GM12873 (cell line): ENCODE data around the gene SAMD4A.
A peak's percentile ranks its signal among the peaks of the same experiment; 100 is the strongest.

ENCODE experiments used
- TF ChIP-seq, protein P1 (sequence below): IDR thresholded peaks from 2 replicates; pipeline ENCODE4 v1.5.1; 2012; ENCODE audit warnings: low read depth, mild to moderate bottlenecking, moderate library complexity, low read length, control low read depth; ENCODE audit not compliant: insufficient read depth; ENCODE audit errors: missing control alignments

The SAMD4A gene, protein sequence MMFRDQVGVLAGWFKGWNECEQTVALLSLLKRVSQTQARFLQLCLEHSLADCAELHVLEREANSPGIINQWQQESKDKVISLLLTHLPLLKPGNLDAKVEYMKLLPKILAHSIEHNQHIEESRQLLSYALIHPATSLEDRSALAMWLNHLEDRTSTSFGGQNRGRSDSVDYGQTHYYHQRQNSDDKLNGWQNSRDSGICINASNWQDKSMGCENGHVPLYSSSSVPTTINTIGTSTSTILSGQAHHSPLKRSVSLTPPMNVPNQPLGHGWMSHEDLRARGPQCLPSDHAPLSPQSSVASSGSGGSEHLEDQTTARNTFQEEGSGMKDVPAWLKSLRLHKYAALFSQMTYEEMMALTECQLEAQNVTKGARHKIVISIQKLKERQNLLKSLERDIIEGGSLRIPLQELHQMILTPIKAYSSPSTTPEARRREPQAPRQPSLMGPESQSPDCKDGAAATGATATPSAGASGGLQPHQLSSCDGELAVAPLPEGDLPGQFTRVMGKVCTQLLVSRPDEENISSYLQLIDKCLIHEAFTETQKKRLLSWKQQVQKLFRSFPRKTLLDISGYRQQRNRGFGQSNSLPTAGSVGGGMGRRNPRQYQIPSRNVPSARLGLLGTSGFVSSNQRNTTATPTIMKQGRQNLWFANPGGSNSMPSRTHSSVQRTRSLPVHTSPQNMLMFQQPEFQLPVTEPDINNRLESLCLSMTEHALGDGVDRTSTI

GRCh38 chr14:54566410-54567223 is at the start of gene SAMD4A:
TSS of gene SAMD4A (plus strand) at chr14:54567128. CDS start at chr14:54567917, 789 bp downstream.
- TF ChIP-seq, protein P1, sequence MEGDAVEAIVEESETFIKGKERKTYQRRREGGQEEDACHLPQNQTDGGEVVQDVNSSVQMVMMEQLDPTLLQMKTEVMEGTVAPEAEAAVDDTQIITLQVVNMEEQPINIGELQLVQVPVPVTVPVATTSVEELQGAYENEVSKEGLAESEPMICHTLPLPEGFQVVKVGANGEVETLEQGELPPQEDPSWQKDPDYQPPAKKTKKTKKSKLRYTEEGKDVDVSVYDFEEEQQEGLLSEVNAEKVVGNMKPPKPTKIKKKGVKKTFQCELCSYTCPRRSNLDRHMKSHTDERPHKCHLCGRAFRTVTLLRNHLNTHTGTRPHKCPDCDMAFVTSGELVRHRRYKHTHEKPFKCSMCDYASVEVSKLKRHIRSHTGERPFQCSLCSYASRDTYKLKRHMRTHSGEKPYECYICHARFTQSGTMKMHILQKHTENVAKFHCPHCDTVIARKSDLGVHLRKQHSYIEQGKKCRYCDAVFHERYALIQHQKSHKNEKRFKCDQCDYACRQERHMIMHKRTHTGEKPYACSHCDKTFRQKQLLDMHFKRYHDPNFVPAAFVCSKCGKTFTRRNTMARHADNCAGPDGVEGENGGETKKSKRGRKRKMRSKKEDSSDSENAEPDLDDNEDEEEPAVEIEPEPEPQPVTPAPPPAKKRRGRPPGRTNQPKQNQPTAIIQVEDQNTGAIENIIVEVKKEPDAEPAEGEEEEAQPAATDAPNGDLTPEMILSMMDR = peak; percentile 30

GRCh38 chr14:54524410-54524809 is 42.5 kb upstream of the SAMD4A start:
- TF ChIP-seq, protein P1 = no peak

DNA sequence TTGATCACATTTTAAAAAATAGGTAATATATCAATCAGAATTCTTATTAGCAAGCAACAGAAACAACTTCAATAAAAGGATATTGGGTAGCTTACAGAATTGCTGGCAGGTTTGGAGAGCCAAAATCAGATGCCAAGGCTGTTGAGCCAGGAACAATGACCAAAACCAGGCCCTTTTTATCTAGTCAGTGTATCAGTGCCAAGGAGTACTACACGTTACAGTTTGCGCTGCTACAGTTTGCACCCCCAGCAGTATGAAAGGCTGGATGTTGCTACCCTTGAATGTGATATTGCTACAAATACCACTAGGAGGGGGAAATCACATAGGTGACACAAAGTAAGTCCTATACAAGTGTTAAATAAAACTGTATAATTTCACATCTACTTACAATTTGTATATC is 38.0 kb upstream of the SAMD4A start:
- TF ChIP-seq, protein P1 = no peak

DNA sequence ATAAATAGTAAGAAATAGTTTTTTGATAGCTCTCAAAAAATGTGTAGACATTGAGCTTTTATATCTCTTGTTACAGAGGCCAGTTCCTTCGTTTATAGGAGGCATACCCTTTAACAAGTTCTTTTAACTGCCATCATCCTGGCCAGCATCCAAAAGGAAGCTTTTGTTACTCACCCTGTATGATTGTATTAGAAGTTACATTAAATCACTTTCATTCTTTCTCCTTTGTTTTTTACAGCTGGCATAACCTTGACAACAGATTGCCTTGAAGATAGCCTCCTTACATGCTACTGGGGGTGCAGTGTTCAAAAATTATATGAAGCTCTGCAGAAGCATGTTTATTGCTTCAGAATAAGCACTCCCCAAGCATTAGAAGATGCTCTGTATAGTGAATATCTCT is 37.1 kb upstream of the SAMD4A start:
- TF ChIP-seq, protein P1 = no peak

DNA sequence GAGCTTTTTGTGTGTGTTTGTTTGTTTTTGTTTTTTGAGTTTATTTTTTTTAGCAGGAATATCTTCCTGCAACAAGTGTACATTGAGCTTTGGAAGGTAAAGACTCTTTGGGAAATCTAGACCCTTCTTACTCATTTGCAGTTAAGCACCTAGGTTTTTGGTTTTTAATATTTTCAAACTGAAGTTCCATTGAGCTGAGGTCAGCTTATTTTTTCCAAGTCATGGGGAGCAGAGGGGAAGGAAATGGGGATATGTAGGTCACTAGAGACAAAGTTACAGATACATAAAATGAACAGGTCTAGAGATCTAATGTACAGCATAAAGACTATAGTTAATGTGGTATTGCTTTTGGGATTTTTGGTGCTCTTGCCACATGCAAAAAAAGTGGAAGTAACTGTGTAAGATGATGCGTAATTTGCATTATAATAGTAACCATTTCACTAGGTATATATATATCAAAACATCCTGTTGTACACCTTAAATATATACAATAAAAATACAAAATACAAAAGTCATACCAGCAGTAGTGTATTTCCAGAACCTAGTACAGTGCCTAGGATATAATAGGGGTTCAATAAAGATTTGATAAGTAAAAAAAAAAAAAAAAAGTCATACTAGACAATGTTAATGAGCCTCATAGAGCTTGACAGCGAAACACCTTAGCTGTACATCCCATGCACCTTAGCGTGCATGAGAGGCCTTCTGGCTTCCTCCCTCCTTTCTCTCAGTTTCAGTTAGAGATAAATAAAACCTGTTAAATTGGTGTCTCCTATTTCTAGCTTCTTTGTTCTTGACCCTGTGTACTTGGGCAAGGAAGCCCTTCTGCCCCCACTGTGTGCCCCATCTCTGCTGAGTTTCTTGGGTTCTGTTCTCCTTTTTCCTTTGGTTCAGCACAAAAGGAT is 34.6 kb upstream of the SAMD4A start:
- TF ChIP-seq, protein P1 = no peak

- TF ChIP-seq, protein P1 = no peak
These were observed 33.8 kb upstream of the SAMD4A start for GRCh38 chr14:54533100-54533499.
